Ascending aorta (tissue), 2 donors: ENCODE measurements around the gene OR13C3. TPM values are rescaled to one million over a fixed set of nuclear protein-coding genes. Genes with fewer than 3 reads are reported as not detected.

Source experiments
- DNase-seq, 2 donors: peaks; one replicate each; pipeline ENCODE4 v3.0.0-alpha.2; 2019; ENCODE audit warnings: low spot score in 2 of 2
- H3K27ac ChIP-seq, 2 donors: fragments of 200-600 bp; sonication (generic); one replicate each; pipeline ENCODE4 v1.5.1; 2016 to 2017; ENCODE audit warnings: mild to moderate bottlenecking in 1 of 2
- H3K27me3 ChIP-seq: fragments of 200-600 bp; sonication (generic); one replicate; pipeline ENCODE4 v1.5.1; 2017
- H3K36me3 ChIP-seq, 2 donors: fragments of 200-600 bp; sonication (generic); one replicate each; pipeline ENCODE4 v1.5.1; 2016
- H3K4me1 ChIP-seq, 2 donors: fragments of 200-600 bp; sonication (generic); one replicate each; pipeline ENCODE4 v1.5.1; 2016 to 2017; ENCODE audit warnings: mild to moderate bottlenecking in 1 of 2
- H3K4me3 ChIP-seq, 2 donors: fragments of 200-600 bp; sonication (generic); one replicate each; pipeline ENCODE4 v1.5.1; 2016 to 2017; ENCODE audit warnings: mild to moderate bottlenecking in 1 of 2
- H3K9me3 ChIP-seq, 2 donors: fragments of 200-600 bp; sonication (generic); one replicate each; pipeline ENCODE4 v1.5.1; 2016
- intact Hi-C: fragments of 100-400 bp; cut with DNase I; formaldehyde crosslinking; loops from one replicate; pipeline ENCODE4 v1.15.1; 2023
- total RNA-seq: library from RNA; depleted of rRNA; stranded (reverse); fragments of >200 nt; gene quantifications from one replicate; pipeline ENCODE4 v1.1.0, GENCODE V29; 2016
- TF ChIP-seq, protein P1 (sequence below), 3 experiments: fragments of 200-600 bp in 2 of 3; fragments of 450-650 bp in 1 of 3; sonication (generic) in 2 of 3; IDR thresholded peaks; one replicate each; pipeline ENCODE4 v1.5.1; 2016 to 2019; ENCODE audit warnings: antibody characterized with exemption in 3 of 3, mild to moderate bottlenecking in 1 of 3, moderate library complexity in 1 of 3

OR13C3 gene
- total RNA-seq, result not detected

GRCh38 chr9:104536756-104537155, at the start of gene OR13C3:
TSS of gene OR13C3 (minus strand) at chr9:104536856. CDS start at chr9:104536723, 133 bp downstream.
- Histone ChIP-seq H3K9me3 (no peaks in the 10 kb centered on the region), H3K4me1 (no peaks in the 10 kb centered on the region), H3K27ac (no peak within 1 kb of the TSS), H3K4me3 (no peak within 1 kb of the TSS), H3K36me3 (no peaks in the 10 kb centered on the region), H3K27me3 (no peaks in the 10 kb centered on the region)
- TF ChIP-seq, protein P1, sequence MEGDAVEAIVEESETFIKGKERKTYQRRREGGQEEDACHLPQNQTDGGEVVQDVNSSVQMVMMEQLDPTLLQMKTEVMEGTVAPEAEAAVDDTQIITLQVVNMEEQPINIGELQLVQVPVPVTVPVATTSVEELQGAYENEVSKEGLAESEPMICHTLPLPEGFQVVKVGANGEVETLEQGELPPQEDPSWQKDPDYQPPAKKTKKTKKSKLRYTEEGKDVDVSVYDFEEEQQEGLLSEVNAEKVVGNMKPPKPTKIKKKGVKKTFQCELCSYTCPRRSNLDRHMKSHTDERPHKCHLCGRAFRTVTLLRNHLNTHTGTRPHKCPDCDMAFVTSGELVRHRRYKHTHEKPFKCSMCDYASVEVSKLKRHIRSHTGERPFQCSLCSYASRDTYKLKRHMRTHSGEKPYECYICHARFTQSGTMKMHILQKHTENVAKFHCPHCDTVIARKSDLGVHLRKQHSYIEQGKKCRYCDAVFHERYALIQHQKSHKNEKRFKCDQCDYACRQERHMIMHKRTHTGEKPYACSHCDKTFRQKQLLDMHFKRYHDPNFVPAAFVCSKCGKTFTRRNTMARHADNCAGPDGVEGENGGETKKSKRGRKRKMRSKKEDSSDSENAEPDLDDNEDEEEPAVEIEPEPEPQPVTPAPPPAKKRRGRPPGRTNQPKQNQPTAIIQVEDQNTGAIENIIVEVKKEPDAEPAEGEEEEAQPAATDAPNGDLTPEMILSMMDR (IDR thresholded peaks at IDR 0.05), result no peak
- intact Hi-C loops, result no loop called here
- no peak for DNase-seq

DNA sequence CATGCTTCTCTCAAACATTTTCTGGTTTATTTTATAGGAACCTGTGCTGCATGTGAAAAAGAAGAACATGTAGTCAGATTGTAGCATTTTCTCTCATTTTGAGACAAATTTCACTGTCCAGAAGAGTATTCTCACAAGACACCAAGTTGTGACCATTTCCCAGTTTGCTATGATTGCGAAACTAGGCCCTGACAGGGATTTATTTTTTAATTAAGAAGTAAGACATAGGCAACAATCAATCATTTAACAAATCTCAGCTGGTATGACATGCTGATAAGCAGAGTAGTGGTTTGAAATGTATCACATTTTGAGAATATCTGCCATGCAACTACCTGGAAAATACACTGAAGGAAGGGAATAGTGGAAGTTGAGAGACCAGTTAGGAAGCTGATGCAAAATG, 43.9 kb upstream of the OR13C3 start:
- H3K36me3 ChIP-seq, result no peaks in the 10 kb centered on the region
- no peaks in the 10 kb centered on the region for H3K9me3 ChIP-seq
- H3K4me3 ChIP-seq, result no peak overlapping the region
- no peaks in the 10 kb centered on the region for H3K4me1 ChIP-seq
- TF ChIP-seq, protein P1 (IDR thresholded peaks at IDR 0.05), result no peak
- no peak overlapping the region for H3K27ac ChIP-seq
- intact Hi-C loops, result no loop called here
- no peak for DNase-seq
- no peaks in the 10 kb centered on the region for H3K27me3 ChIP-seq

GRCh38 chr9:104577263-104577662, 40.6 kb upstream of the OR13C3 start:
- Histone ChIP-seq H3K4me1 (no peaks in the 10 kb centered on the region), H3K9me3 (no peaks in the 10 kb centered on the region), H3K27ac (no peak overlapping the region), H3K27me3 (no peaks in the 10 kb centered on the region), H3K4me3 (no peak overlapping the region), H3K36me3 (no peaks in the 10 kb centered on the region)
- intact Hi-C loops, result no loop called here
- no peak for DNase-seq
- TF ChIP-seq, protein P1 (IDR thresholded peaks at IDR 0.05), result no peak

GRCh38 chr9:104575456-104575855, 38.8 kb upstream of the OR13C3 start:
- Histone ChIP-seq H3K4me3 (no peak overlapping the region), H3K4me1 (no peaks in the 10 kb centered on the region), H3K27ac (no peak overlapping the region), H3K36me3 (no peaks in the 10 kb centered on the region), H3K27me3 (no peaks in the 10 kb centered on the region), H3K9me3 (no peaks in the 10 kb centered on the region)
- DNase-seq, result no peak
- TF ChIP-seq, protein P1 (IDR thresholded peaks at IDR 0.05), result no peak
- intact Hi-C loops, result no loop called here

- no peaks in the 10 kb centered on the region for H3K27me3 ChIP-seq
- intact Hi-C loops, result no loop called here
- no peaks in the 10 kb centered on the region for H3K9me3 ChIP-seq
- H3K36me3 ChIP-seq, result no peaks in the 10 kb centered on the region
- H3K27ac ChIP-seq, result no peak overlapping the region
- H3K4me3 ChIP-seq, result no peak overlapping the region
- no peaks in the 10 kb centered on the region for H3K4me1 ChIP-seq
- TF ChIP-seq, protein P1 (IDR thresholded peaks at IDR 0.05), result no peak
- no peak for DNase-seq
Observed at GRCh38 chr9:104572612-104573011, 36.0 kb upstream of the OR13C3 start.

- no peak for DNase-seq
- H3K27ac ChIP-seq, result no peak within 1 kb of the TSS
- H3K36me3 ChIP-seq, result no peaks in the 10 kb centered on the region
- no peaks in the 10 kb centered on the region for H3K9me3 ChIP-seq
- TF ChIP-seq, protein P1 (IDR thresholded peaks at IDR 0.05), result no peak
- H3K4me1 ChIP-seq, result no peaks in the 10 kb centered on the region
- no peaks in the 10 kb centered on the region for H3K27me3 ChIP-seq
- H3K4me3 ChIP-seq, result no peak within 1 kb of the TSS
- intact Hi-C loops, result no loop called here
Observed at GRCh38 chr9:104568868-104569267, 32.2 kb upstream of the OR13C3 start, which contains the start of gene OR13C8. TSS of gene OR13C8 (plus strand) at chr9:104569168. CDS start at chr9:104569168, 0 bp downstream.
